ENCODE data around the gene SLC12A7.

SLC12A7 gene

GRCh38 chr5:1045960-1046560, 65.8 kb downstream of the SLC12A7 start:
- no peaks in the 10 kb centered on the region for H3K9me3 ChIP-seq (ENCODE audit: control insufficient read depth, insufficient read depth, low read length)
- no peaks in the 10 kb centered on the region for H3K27me3 ChIP-seq (ENCODE audit: control insufficient read depth, insufficient read depth, low read length)
- H3K4me3 ChIP-seq (ENCODE audit: low read length): no peak overlapping the region
- no peaks in the 10 kb centered on the region for H3K4me1 ChIP-seq (ENCODE audit: control insufficient read depth, insufficient read depth, low read length)
- DNase-seq (ENCODE audit: low read depth, low spot score): no peak
- H3K27ac ChIP-seq (ENCODE audit: low read length): no peak overlapping the region
- WGBS (ENCODE audit: insufficient coverage, insufficient read length): 96% methylated on average over 9 of the region's 9 CpGs
- peaks cover 2% of the 10 kb centered on the region; the same call in 1 of the 2 replicates for H3K36me3 ChIP-seq (ENCODE audit: control insufficient read depth, insufficient read depth, low read length)

- H3K36me3 ChIP-seq (ENCODE audit: control insufficient read depth, insufficient read depth, low read length): no peaks in the 10 kb centered on the region
- WGBS (ENCODE audit: insufficient coverage, insufficient read length): 100% methylated on average over 5 of the region's 5 CpGs
- no peak overlapping the region for H3K4me3 ChIP-seq (ENCODE audit: low read length)
- H3K27ac ChIP-seq (ENCODE audit: low read length): no peak overlapping the region
- H3K9me3 ChIP-seq (ENCODE audit: control insufficient read depth, insufficient read depth, low read length): no peaks in the 10 kb centered on the region
- DNase-seq (ENCODE audit: low read depth, low spot score): no peak
- no peaks in the 10 kb centered on the region for H3K27me3 ChIP-seq (ENCODE audit: control insufficient read depth, insufficient read depth, low read length)
- no peaks in the 10 kb centered on the region for H3K4me1 ChIP-seq (ENCODE audit: control insufficient read depth, insufficient read depth, low read length)
Measured at GRCh38 chr5:1044117-1044516, 67.7 kb downstream of the SLC12A7 start.

- no peaks in the 10 kb centered on the region for H3K27me3 ChIP-seq (ENCODE audit: control insufficient read depth, insufficient read depth, low read length)
- no peak overlapping the region for H3K27ac ChIP-seq (ENCODE audit: low read length)
- 100% methylated on average over 7 of the region's 7 CpGs for WGBS (ENCODE audit: insufficient coverage, insufficient read length)
- no peak overlapping the region for H3K4me3 ChIP-seq (ENCODE audit: low read length)
- H3K36me3 ChIP-seq (ENCODE audit: control insufficient read depth, insufficient read depth, low read length): no peaks in the 10 kb centered on the region
- no peak for DNase-seq (ENCODE audit: low read depth, low spot score)
- no peaks in the 10 kb centered on the region for H3K9me3 ChIP-seq (ENCODE audit: control insufficient read depth, insufficient read depth, low read length)
- no peaks in the 10 kb centered on the region for H3K4me1 ChIP-seq (ENCODE audit: control insufficient read depth, insufficient read depth, low read length)
Measured at GRCh38 chr5:1043327-1043726, 68.5 kb downstream of the SLC12A7 start.

- Histone ChIP-seq H3K4me1 (ENCODE audit: control insufficient read depth, insufficient read depth, low read length) (no peaks in the 10 kb centered on the region), H3K9me3 (ENCODE audit: control insufficient read depth, insufficient read depth, low read length) (no peaks in the 10 kb centered on the region), H3K27ac (ENCODE audit: low read length) (no peak overlapping the region), H3K27me3 (ENCODE audit: control insufficient read depth, insufficient read depth, low read length) (no peaks in the 10 kb centered on the region), H3K36me3 (ENCODE audit: control insufficient read depth, insufficient read depth, low read length) (no peaks in the 10 kb centered on the region), H3K4me3 (ENCODE audit: low read length) (no peak overlapping the region)
- no peak for DNase-seq (ENCODE audit: low read depth, low spot score)
- WGBS (ENCODE audit: insufficient coverage, insufficient read length): 100% methylated on average over 7 of the region's 7 CpGs
Measured at GRCh38 chr5:1042626-1043025, 69.2 kb downstream of the SLC12A7 start.

GRCh38 chr5:1041225-1042143, 70.4 kb downstream of the SLC12A7 start:
- Histone ChIP-seq H3K4me3 (ENCODE audit: low read length) (no peak overlapping the region), H3K9me3 (ENCODE audit: control insufficient read depth, insufficient read depth, low read length) (no peaks in the 10 kb centered on the region), H3K36me3 (ENCODE audit: control insufficient read depth, insufficient read depth, low read length) (no peaks in the 10 kb centered on the region), H3K4me1 (ENCODE audit: control insufficient read depth, insufficient read depth, low read length) (no peaks in the 10 kb centered on the region), H3K27me3 (ENCODE audit: control insufficient read depth, insufficient read depth, low read length) (no peaks in the 10 kb centered on the region), H3K27ac (ENCODE audit: low read length) (no peak overlapping the region)
- 100% methylated on average over 13 of the region's 15 CpGs for WGBS (ENCODE audit: insufficient coverage, insufficient read length)
- no peak for DNase-seq (ENCODE audit: low read depth, low spot score)

GRCh38 chr5:1040571-1040970, 71.3 kb downstream of the SLC12A7 start:
- H3K4me3 ChIP-seq (ENCODE audit: low read length): no peak overlapping the region
- H3K4me1 ChIP-seq (ENCODE audit: control insufficient read depth, insufficient read depth, low read length): no peaks in the 10 kb centered on the region
- H3K27me3 ChIP-seq (ENCODE audit: control insufficient read depth, insufficient read depth, low read length): no peaks in the 10 kb centered on the region
- no peak for DNase-seq (ENCODE audit: low read depth, low spot score)
- no peak overlapping the region for H3K27ac ChIP-seq (ENCODE audit: low read length)
- no peaks in the 10 kb centered on the region for H3K9me3 ChIP-seq (ENCODE audit: control insufficient read depth, insufficient read depth, low read length)
- no peaks in the 10 kb centered on the region for H3K36me3 ChIP-seq (ENCODE audit: control insufficient read depth, insufficient read depth, low read length)
- no CpG with 5 or more reads among the region's 10 CpGs for WGBS (ENCODE audit: insufficient coverage, insufficient read length)

GRCh38 chr5:1039706-1040260, 72.1 kb downstream of the SLC12A7 start:
- Histone ChIP-seq H3K36me3 (ENCODE audit: control insufficient read depth, insufficient read depth, low read length) (no peaks in the 10 kb centered on the region), H3K4me3 (ENCODE audit: low read length) (no peak overlapping the region), H3K4me1 (ENCODE audit: control insufficient read depth, insufficient read depth, low read length) (no peaks in the 10 kb centered on the region), H3K9me3 (ENCODE audit: control insufficient read depth, insufficient read depth, low read length) (no peaks in the 10 kb centered on the region), H3K27ac (ENCODE audit: low read length) (no peak overlapping the region), H3K27me3 (ENCODE audit: control insufficient read depth, insufficient read depth, low read length) (no peaks in the 10 kb centered on the region)
- DNase-seq (ENCODE audit: low read depth, low spot score): no peak
- WGBS (ENCODE audit: insufficient coverage, insufficient read length): no CpG with 5 or more reads among the region's 18 CpGs

- Histone ChIP-seq H3K4me3 (ENCODE audit: low read length) (no peak overlapping the region), H3K4me1 (ENCODE audit: control insufficient read depth, insufficient read depth, low read length) (no peaks in the 10 kb centered on the region), H3K27ac (ENCODE audit: low read length) (no peak overlapping the region), H3K27me3 (ENCODE audit: control insufficient read depth, insufficient read depth, low read length) (no peaks in the 10 kb centered on the region), H3K9me3 (ENCODE audit: control insufficient read depth, insufficient read depth, low read length) (no peaks in the 10 kb centered on the region), H3K36me3 (ENCODE audit: control insufficient read depth, insufficient read depth, low read length) (no peaks in the 10 kb centered on the region)
- DNase-seq (ENCODE audit: low read depth, low spot score): no peak
- WGBS (ENCODE audit: insufficient coverage, insufficient read length): no CpG with 5 or more reads among the region's 16 CpGs
Measured at GRCh38 chr5:1039210-1039548, 72.7 kb downstream of the SLC12A7 start.

- H3K27ac ChIP-seq (ENCODE audit: low read length): no peak overlapping the region
- WGBS (ENCODE audit: insufficient coverage, insufficient read length): no CpG with 5 or more reads among the region's 28 CpGs
Measured at GRCh38 chr5:1038417-1039209, 73.2 kb downstream of the SLC12A7 start.

GRCh38 chr5:1037671-1038416, 74.0 kb downstream of the SLC12A7 start:
- Histone ChIP-seq H3K4me3 (ENCODE audit: low read length) (no peak overlapping the region), H3K9me3 (ENCODE audit: control insufficient read depth, insufficient read depth, low read length) (no peaks in the 10 kb centered on the region), H3K36me3 (ENCODE audit: control insufficient read depth, insufficient read depth, low read length) (no peaks in the 10 kb centered on the region), H3K27me3 (ENCODE audit: control insufficient read depth, insufficient read depth, low read length) (no peaks in the 10 kb centered on the region), H3K27ac (ENCODE audit: low read length) (no peak overlapping the region), H3K4me1 (ENCODE audit: control insufficient read depth, insufficient read depth, low read length) (no peaks in the 10 kb centered on the region)
- no peak for DNase-seq (ENCODE audit: low read depth, low spot score)
- no CpG with 5 or more reads among the region's 43 CpGs for WGBS (ENCODE audit: insufficient coverage, insufficient read length)

More at GRCh38 chr5:1038417-1039209, 73.2 kb downstream of the SLC12A7 start:
- Histone ChIP-seq H3K27me3 (ENCODE audit: control insufficient read depth, insufficient read depth, low read length) (no peaks in the 10 kb centered on the region), H3K36me3 (ENCODE audit: control insufficient read depth, insufficient read depth, low read length) (no peaks in the 10 kb centered on the region), H3K4me1 (ENCODE audit: control insufficient read depth, insufficient read depth, low read length) (no peaks in the 10 kb centered on the region), H3K9me3 (ENCODE audit: control insufficient read depth, insufficient read depth, low read length) (no peaks in the 10 kb centered on the region), H3K4me3 (ENCODE audit: low read length) (no peak overlapping the region)
- no peak for DNase-seq (ENCODE audit: low read depth, low spot score)
